GM03348 (cell line): Measurements from ENCODE around the gene MAPK8IP1.
A peak's percentile ranks its signal among the peaks of the same experiment; 100 is the strongest.

Source experiments
- DNase-seq: peaks from one replicate; pipeline ENCODE4 v3.0.0; 2012; ENCODE audit warnings: low spot score

MAPK8IP1 gene

DNA sequence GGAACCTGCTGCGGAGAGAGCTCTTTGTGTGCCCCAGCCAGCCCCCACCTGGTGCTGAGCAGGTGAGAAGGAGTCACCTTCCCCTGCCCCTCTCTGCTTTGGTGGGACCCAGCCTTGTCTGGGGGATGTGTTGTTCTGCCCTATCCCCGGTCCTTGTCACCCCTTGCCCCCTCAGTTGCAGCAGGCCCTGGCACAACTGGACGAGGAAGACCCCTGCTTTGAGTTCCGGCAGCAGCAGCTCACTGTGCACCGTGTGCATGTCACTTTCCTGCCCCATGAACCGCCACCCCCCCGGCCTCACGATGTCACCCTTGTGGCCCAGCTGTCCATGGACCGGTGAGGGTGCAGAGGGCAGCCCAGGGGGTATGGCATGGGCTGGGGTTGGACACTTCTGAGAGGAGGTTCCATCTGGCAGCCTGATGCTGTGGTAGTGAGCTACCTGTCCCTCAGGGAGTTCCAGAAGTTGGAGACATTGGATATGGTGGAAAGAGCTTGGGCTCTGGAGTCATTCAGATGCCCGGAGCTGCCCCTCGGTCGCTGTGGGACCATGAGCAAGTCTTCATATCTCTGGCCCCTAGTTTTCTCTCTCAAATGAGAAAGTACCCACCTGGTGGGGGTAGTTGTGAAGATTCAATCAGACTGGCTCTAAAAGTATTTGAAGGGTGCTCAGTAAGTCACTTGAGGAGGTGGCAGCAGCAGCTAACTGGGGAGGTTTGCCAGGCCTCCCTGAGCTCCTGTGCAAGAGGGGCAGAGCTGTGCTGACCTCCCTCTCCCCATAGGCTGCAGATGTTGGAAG, 41.3 kb downstream of the MAPK8IP1 start:
- DNase-seq: no peak

DNA sequence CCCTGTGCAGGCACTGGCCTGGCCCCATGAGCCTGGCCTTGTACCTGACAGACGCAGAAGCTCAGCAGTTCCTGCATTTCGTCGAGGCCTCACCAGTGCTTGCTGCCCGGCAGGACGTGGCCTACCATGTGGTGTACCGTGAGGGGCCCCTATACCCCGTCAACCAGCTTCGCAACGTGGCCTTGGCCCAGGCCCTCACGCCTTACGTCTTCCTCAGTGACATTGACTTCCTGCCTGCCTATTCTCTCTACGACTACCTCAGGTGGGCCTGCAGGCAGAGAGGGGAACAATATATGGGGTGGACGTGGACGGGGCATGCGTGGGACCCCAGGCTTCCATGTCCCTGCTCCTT, 41.9 kb downstream of the MAPK8IP1 start:
- DNase-seq: no peak

DNA sequence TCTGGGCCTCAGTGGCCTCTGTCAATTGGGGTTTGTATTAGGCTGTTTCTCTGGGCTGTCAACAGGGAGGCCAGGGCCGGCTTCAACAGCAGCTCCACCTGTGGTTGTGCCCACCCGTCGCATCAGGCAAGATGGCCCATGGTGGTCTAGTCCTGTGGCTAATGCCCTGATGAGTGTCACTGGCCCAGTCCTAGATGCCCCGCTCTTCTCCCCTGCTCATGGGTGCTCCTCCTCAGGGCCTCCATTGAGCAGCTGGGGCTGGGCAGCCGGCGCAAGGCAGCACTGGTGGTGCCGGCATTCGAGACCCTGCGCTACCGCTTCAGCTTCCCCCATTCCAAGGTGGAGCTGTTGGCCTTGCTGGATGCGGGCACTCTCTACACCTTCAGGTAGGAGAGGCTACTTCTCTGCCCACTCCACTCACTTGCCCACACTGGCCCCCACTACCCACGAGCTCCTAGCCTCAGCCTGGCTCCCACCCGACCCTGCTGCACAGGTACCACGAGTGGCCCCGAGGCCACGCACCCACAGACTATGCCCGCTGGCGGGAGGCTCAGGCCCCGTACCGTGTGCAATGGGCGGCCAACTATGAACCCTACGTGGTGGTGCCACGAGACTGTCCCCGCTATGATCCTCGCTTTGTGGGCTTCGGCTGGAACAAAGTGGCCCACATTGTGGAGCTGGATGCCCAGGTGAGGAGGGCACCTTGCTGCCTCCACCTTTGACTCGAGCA, 42.4 kb downstream of the MAPK8IP1 start:
- DNase-seq: no peak

GRCh38 chr11:45928535-45929215, 43.2 kb downstream of the MAPK8IP1 start:
- no peak for DNase-seq

GRCh38 chr11:45929486-45930030, 44.1 kb downstream of the MAPK8IP1 start:
- no peak for DNase-seq

DNA sequence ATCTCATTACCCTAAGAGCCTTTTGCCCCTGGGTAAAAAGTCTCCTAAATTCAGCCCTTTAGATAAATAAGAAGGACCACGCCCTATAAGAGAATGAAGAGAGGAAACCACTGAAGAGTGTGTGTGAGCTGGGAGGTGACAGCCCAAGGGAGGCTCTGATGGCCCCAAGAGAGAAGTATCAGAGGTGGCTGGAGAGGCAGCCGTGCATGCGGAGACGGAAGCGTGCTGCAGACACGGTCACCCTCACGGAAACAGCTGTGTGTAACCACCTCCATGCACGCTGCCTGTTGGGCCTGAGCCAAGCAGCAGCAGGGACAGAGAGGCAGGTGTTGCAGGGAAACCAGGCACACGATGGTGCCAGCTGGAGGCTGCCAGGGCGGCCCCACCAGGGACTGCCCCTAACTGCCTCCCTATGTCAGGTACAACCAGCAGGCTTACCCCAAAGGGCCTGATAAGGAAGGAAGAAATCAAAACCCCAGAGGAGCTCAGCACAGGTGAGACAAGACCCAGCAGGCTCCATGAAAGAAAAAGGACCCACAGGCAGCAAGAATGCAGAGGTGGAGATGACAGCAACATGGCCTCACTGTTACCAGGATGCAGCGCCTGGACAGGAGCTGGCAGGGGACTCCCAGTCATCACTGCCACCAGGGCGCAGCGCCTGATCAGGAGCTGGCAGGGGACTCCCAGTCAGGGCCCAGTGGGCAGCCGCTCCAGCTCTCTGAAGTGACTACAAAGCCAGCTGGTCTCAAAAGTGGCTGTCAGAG, 44.8 kb downstream of the MAPK8IP1 start:
- no peak for DNase-seq

DNA sequence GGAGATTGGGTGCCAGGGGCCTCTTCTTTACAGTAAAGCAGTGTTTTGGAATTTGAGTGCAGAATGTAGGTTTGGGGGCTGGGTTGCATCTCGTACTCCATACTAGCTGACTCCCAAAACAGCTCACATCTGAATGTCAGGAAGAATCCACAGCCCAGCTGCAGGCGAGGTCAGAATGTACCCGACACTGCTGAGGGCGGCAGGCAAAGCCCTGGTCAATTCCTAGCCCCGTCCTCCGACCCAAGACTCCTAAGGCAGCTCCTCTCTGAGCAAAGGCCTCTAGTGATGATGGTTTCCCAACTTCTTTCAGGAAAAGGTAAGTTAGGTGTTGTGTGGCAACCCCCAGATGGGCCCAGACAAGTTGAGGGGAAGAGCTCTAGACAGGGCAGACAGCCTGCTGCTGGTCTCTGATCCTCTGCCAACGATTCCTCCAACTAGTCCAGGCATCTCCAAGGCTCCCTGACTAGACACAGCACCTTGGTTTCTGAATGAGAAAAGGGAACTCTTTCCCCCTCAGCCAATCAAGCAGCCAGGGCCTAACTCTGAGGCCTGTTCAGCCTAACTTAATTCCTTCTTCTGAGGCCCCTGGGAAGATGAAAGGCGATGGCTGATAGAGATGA, 45.6 kb downstream of the MAPK8IP1 start:
- no peak for DNase-seq

GRCh38 chr11:45931739-45932138, 46.3 kb downstream of the MAPK8IP1 start:
- DNase-seq: no peak

GRCh38 chr11:45932217-45932616, 46.8 kb downstream of the MAPK8IP1 start:
- DNase-seq: no peak

DNA sequence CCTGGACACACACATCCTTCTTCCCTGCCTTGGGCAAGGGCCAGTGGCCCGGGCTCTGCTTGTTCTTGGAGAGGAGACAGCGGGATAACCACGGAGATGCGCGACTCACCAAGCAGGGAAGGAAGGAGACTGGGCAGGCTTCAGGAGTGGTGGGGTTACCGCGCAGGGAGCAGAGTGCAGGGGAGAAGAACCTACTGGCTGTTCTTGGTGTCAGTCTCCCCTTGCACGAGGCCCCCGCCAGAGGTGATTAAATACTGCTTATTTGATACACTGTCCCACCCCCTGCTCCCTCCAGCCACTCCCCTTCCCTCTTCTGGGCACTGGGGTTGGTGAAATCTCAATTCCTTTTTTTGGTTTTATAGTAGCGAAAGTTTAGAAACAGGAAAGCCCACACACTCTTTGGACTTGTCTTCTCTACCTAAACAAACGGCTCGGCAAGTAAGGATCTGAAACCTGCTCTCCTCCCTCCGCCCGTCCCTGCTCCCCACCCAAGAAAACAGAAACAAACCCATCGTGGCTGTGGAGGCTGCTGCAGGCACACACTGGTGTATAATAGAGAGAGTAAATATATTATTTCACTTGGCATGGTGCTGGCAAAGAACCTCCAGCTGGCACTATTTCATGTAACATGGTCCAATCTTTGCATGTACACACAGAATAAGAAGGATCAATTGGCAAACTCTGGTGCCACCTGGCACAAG, 47.8 kb downstream of the MAPK8IP1 start:
- no peak for DNase-seq

GRCh38 chr11:45933846-45934579, 48.6 kb downstream of the MAPK8IP1 start:
- DNase-seq: no peak

- no peak for DNase-seq
Observed at GRCh38 chr11:45934580-45935318, 49.3 kb downstream of the MAPK8IP1 start.

- no peak for DNase-seq
Observed at GRCh38 chr11:45935349-45936064, 50.1 kb downstream of the MAPK8IP1 start.

DNA sequence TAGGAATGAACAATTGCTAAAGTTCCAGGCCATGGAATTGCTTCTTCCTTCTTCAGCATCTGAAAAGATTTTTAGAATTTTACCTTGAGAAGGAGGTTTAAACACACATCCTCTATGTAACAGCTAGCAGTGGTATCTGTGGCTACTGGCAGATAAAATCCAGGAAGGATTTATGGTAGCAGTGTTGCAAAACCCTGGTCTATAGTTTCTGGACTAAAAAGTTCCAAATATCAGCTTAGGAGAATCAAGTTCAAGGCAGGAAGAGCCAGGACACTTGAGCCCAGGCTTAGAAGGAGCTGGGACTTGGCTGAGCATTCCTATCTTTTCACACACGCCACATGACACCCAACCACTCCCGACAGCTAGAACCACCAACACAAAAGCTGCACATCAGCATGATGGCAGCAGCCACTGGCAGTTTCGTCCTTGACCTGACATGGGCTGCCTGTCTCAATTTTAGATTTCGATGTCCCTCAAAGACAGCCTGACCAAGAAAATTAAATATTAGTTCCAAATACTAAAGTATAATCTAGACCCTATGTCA, 51.1 kb downstream of the MAPK8IP1 start:
- DNase-seq: no peak

DNA sequence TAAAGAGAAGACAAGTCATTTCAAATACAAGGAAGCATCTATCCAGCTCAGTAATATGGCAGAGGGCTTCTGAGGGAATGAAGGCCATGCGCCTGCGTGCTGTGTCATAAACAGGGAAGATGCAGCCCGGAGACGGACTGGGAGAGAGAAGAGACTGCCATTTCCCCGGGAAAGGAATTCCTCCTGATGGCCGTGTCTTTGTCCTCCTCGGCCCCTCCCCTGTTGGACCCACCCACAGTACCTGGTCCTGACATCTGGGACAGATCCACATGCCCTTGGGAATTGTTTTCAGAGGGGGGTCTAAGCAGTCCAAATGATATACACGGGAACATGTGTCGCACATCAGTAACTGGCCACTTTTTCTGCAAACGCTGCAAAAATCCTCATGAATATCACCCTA, 52.5 kb downstream of the MAPK8IP1 start:
- no peak for DNase-seq

DNA sequence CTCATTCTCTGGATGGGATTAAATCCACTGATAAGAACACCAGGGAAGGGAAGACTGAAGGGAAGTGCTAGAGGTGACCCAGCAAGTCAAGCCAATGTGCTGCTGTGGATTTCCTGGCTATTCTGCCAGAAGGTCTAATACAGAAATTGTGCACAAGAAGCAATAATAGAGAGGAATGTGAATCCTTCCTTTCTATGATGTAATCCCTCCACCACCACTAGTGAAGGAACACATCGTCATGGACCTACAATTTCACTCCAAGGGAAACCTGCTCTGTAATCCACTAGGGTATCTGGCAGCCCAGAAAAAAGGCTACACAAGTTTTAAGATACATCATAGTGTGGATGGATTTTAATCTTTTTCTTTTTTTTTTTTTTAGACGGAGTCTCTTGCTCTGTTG, 54.4 kb downstream of the MAPK8IP1 start:
- peak; percentile 45 for DNase-seq

GRCh38 chr11:45941285-45941684, 55.8 kb downstream of the MAPK8IP1 start:
- no peak for DNase-seq

GRCh38 chr11:45942381-45942780, 56.9 kb downstream of the MAPK8IP1 start:
- no peak for DNase-seq
